GM23338 (cell line): ENCODE data around the gene TRPM2. TPM values are rescaled to one million over a fixed set of nuclear protein-coding genes. Genes with fewer than 3 reads are reported as not detected.

ENCODE experiments used
- ATAC-seq: fragments of 200-7000 bp; cut with Tn5 transposase; 3 replicates; pipeline ENCODE4 v1.9.1; 2020
- DNase-seq: peaks from one replicate; pipeline ENCODE4 v3.0.0-alpha.2; 2015; ENCODE audit warnings: low spot score
- H2AFZ ChIP-seq: fragments of 200-600 bp; sonication (generic); 2 replicates; pipeline ENCODE4 v1.8.0; 2016; ENCODE audit warnings: antibody characterized with exemption, mild to moderate bottlenecking, moderate library complexity
- H3F3A ChIP-seq: fragments of 200-600 bp; sonication (generic); replicated peaks from 2 replicates; pipeline ENCODE4 v1.8.0; 2017; ENCODE audit warnings: antibody characterized with exemption, mixed run types, low read depth
- H3K27ac ChIP-seq: fragments of 200-600 bp; sonication (generic); 2 replicates; pipeline ENCODE4 v1.6.1; 2016; ENCODE audit warnings: low read depth
- H3K27me3 ChIP-seq: fragments of 200-600 bp; sonication (generic); 2 replicates; pipeline ENCODE4 v1.8.0; 2016; ENCODE audit warnings: mild to moderate bottlenecking, mixed run types, moderate library complexity; ENCODE audit not compliant: insufficient read depth
- H3K36me3 ChIP-seq: fragments of 200-600 bp; sonication (generic); 2 replicates; pipeline ENCODE4 v1.8.0; 2016; ENCODE audit warnings: mild to moderate bottlenecking; ENCODE audit not compliant: insufficient read depth
- H3K4me1 ChIP-seq: fragments of 200-600 bp; sonication (generic); 2 replicates; pipeline ENCODE4 v1.8.0; 2016; ENCODE audit warnings: mild to moderate bottlenecking, moderate library complexity; ENCODE audit not compliant: insufficient read depth
- H3K4me2 ChIP-seq: fragments of 200-600 bp; sonication (generic); 2 replicates; pipeline ENCODE4 v1.7.1; 2017; ENCODE audit warnings: mixed run types
- H3K4me3 ChIP-seq: fragments of 200-600 bp; sonication (generic); 2 replicates; pipeline ENCODE4 v1.6.1; 2016; ENCODE audit warnings: mixed run types
- H3K79me2 ChIP-seq: fragments of 200-600 bp; sonication (generic); replicated peaks from 2 replicates; pipeline ENCODE4 v1.8.0; 2017; ENCODE audit warnings: mild to moderate bottlenecking; ENCODE audit not compliant: insufficient read depth
- H3K9me2 ChIP-seq: fragments of 200-600 bp; sonication (generic); 2 replicates; pipeline ENCODE4 v1.8.0; 2017; ENCODE audit not compliant: insufficient read depth
- H4K20me1 ChIP-seq: fragments of 200-600 bp; sonication (generic); replicated peaks from 2 replicates; pipeline ENCODE4 v1.8.0; 2017; ENCODE audit warnings: mild to moderate bottlenecking; ENCODE audit not compliant: insufficient read depth
- H3K27ac Mint-ChIP-seq: 2 replicates; pipeline ENCODE4 v1.8.0; 2020; ENCODE audit warnings: inconsistent platforms, mild to moderate bottlenecking, moderate library complexity, mixed read lengths
- H3K27me3 Mint-ChIP-seq: 3 replicates; pipeline ENCODE4 v1.8.0; 2022; ENCODE audit warnings: low read depth, mild to moderate bottlenecking, moderate library complexity, mixed read lengths, inconsistent platforms; ENCODE audit not compliant: insufficient read depth, poor library complexity
- H3K36me3 Mint-ChIP-seq: 3 replicates; pipeline ENCODE4 v1.8.0; 2021; ENCODE audit warnings: low read depth, mild to moderate bottlenecking, inconsistent platforms, moderate library complexity, mixed read lengths
- H3K4me1 Mint-ChIP-seq: 3 replicates; pipeline ENCODE4 v1.8.0; 2020; ENCODE audit warnings: mild to moderate bottlenecking, inconsistent platforms, mixed read lengths
- H3K4me3 Mint-ChIP-seq: 3 replicates; pipeline ENCODE4 v1.8.0; 2021; ENCODE audit warnings: moderate library complexity, mild to moderate bottlenecking, inconsistent platforms, mixed read lengths
- H3K9me3 Mint-ChIP-seq: 3 replicates; pipeline ENCODE4 v1.8.0; 2020; ENCODE audit warnings: moderate library complexity, mild to moderate bottlenecking, inconsistent platforms, mixed read lengths
- CREB1 ChIP-seq: fragments of 250-450 bp; sonication (Bioruptor Pico); IDR thresholded peaks from 2 replicates; pipeline ENCODE4 v1.5.0; 2020; ENCODE audit warnings: low read depth, mild to moderate bottlenecking, moderate library complexity
- EZH2 ChIP-seq: fragments of 200-600 bp; sonication (generic); IDR thresholded peaks from one replicate; pipeline ENCODE4 v1.8.0; 2017; ENCODE audit warnings: antibody characterized with exemption, mild to moderate bottlenecking, low read depth; ENCODE audit not compliant: unreplicated experiment
- EZH2phosphoT487 ChIP-seq: fragments of 200-600 bp; sonication (generic); IDR thresholded peaks from one replicate; pipeline ENCODE4 v1.8.1; 2018; ENCODE audit warnings: antibody characterized with exemption; ENCODE audit not compliant: unreplicated experiment
- JUNB ChIP-seq: IDR thresholded peaks from one replicate; pipeline ENCODE4 v1.6.1; 2016; ENCODE audit warnings: antibody characterized with exemption; ENCODE audit not compliant: unreplicated experiment
- NANOG ChIP-seq: IDR thresholded peaks from 2 replicates; pipeline ENCODE4 v1.6.1; 2016; ENCODE audit warnings: antibody characterized with exemption, borderline replicate concordance
- POLR2AphosphoS5 ChIP-seq: IDR thresholded peaks from 2 replicates; pipeline ENCODE4 v1.6.1; 2016; ENCODE audit warnings: antibody characterized with exemption, low read depth
- STAT1 ChIP-seq: IDR thresholded peaks from one replicate; pipeline ENCODE4 v1.6.1; 2016; ENCODE audit warnings: antibody characterized with exemption; ENCODE audit not compliant: unreplicated experiment
- ZNF114 ChIP-seq: fragments of 250-450 bp; sonication (Bioruptor Pico); IDR thresholded peaks from 2 replicates; pipeline ENCODE4 v1.5.0; 2020; ENCODE audit warnings: mild to moderate bottlenecking, moderate library complexity
- ZNF331 ChIP-seq: fragments of 250-450 bp; sonication (Bioruptor Pico); IDR thresholded peaks from 2 replicates; pipeline ENCODE4 v1.5.0; 2020; ENCODE audit warnings: low read depth, mild to moderate bottlenecking, moderate library complexity
- polyA plus RNA-seq: library from polyadenylated mRNA; unstranded; fragments of >200 nt; fragmentation: Nextera tagmentation; extraction: Ambion mirVana; gene quantifications from 2 replicates; pipeline ENCODE4 v1.2.1, GENCODE V29; 2016
- total RNA-seq: library from RNA; depleted of rRNA; stranded (reverse); fragments of >200 nt; shearing (Covaris generic); gene quantifications from 2 replicates; pipeline ENCODE4 v1.2.3, GENCODE V29; 2014
- TF ChIP-seq, protein P1 (sequence below): IDR thresholded peaks from 2 replicates; pipeline ENCODE4 v1.6.1; 2016; ENCODE audit warnings: antibody characterized with exemption
- TF ChIP-seq, protein P2 (sequence below): fragments of 250-450 bp; sonication (Bioruptor Pico); IDR thresholded peaks from 2 replicates; pipeline ENCODE4 v1.5.0; 2020; ENCODE audit warnings: mild to moderate bottlenecking, moderate library complexity
- TF ChIP-seq, protein P3 (sequence below): IDR thresholded peaks from one replicate; pipeline ENCODE4 v1.6.1; 2018; ENCODE audit warnings: antibody characterized with exemption; ENCODE audit not compliant: unreplicated experiment

TRPM2 gene
- total and polyA plus RNA-seq, 2 experiments from 2014 or later, result 0.53 to 0.83 TPM

DNA sequence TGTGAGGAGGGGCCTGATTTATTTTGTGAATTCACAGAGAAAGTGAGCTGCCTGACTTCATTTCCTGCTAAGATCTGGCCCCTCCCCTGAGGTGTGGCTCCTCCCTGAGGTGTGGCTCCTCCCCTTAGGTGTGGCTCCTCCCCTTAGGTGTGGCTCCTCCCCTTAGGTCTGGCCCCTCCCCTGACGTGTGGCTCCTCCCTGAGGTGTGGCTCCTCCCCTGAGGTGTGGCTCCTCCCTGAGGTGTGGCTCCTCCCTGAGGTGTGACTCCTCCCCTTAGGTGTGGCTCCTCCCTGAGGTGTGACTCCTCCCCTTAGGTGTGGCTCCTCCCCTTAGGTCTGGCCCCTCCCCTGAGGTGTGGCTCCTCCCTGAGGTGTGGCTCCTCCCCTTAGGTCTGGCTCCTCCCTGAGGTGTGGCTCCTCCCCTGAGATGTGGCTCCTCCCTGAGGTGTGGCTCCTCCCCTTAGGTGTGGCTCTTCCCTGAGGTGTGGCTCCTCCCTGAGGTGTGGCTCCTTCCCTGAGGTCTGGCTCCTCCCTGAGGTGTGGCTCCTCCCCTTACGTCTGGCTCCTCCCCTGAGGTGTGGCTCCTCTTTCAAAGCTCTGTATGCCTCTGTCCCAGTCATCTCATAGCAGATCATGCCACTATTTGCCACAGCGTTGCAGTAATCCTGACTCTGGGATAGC is 75.0 kb downstream of the TRPM2 start (continued):
- TF ChIP-seq, protein P1, sequence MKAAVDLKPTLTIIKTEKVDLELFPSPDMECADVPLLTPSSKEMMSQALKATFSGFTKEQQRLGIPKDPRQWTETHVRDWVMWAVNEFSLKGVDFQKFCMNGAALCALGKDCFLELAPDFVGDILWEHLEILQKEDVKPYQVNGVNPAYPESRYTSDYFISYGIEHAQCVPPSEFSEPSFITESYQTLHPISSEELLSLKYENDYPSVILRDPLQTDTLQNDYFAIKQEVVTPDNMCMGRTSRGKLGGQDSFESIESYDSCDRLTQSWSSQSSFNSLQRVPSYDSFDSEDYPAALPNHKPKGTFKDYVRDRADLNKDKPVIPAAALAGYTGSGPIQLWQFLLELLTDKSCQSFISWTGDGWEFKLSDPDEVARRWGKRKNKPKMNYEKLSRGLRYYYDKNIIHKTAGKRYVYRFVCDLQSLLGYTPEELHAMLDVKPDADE, result no peak
- TF ChIP-seq ZNF114 (CRISPR knock-in tag), result no peak
- TF ChIP-seq EZH2phosphoT487, result no peak
- no peak for TF ChIP-seq NANOG
- TF ChIP-seq, protein P2, sequence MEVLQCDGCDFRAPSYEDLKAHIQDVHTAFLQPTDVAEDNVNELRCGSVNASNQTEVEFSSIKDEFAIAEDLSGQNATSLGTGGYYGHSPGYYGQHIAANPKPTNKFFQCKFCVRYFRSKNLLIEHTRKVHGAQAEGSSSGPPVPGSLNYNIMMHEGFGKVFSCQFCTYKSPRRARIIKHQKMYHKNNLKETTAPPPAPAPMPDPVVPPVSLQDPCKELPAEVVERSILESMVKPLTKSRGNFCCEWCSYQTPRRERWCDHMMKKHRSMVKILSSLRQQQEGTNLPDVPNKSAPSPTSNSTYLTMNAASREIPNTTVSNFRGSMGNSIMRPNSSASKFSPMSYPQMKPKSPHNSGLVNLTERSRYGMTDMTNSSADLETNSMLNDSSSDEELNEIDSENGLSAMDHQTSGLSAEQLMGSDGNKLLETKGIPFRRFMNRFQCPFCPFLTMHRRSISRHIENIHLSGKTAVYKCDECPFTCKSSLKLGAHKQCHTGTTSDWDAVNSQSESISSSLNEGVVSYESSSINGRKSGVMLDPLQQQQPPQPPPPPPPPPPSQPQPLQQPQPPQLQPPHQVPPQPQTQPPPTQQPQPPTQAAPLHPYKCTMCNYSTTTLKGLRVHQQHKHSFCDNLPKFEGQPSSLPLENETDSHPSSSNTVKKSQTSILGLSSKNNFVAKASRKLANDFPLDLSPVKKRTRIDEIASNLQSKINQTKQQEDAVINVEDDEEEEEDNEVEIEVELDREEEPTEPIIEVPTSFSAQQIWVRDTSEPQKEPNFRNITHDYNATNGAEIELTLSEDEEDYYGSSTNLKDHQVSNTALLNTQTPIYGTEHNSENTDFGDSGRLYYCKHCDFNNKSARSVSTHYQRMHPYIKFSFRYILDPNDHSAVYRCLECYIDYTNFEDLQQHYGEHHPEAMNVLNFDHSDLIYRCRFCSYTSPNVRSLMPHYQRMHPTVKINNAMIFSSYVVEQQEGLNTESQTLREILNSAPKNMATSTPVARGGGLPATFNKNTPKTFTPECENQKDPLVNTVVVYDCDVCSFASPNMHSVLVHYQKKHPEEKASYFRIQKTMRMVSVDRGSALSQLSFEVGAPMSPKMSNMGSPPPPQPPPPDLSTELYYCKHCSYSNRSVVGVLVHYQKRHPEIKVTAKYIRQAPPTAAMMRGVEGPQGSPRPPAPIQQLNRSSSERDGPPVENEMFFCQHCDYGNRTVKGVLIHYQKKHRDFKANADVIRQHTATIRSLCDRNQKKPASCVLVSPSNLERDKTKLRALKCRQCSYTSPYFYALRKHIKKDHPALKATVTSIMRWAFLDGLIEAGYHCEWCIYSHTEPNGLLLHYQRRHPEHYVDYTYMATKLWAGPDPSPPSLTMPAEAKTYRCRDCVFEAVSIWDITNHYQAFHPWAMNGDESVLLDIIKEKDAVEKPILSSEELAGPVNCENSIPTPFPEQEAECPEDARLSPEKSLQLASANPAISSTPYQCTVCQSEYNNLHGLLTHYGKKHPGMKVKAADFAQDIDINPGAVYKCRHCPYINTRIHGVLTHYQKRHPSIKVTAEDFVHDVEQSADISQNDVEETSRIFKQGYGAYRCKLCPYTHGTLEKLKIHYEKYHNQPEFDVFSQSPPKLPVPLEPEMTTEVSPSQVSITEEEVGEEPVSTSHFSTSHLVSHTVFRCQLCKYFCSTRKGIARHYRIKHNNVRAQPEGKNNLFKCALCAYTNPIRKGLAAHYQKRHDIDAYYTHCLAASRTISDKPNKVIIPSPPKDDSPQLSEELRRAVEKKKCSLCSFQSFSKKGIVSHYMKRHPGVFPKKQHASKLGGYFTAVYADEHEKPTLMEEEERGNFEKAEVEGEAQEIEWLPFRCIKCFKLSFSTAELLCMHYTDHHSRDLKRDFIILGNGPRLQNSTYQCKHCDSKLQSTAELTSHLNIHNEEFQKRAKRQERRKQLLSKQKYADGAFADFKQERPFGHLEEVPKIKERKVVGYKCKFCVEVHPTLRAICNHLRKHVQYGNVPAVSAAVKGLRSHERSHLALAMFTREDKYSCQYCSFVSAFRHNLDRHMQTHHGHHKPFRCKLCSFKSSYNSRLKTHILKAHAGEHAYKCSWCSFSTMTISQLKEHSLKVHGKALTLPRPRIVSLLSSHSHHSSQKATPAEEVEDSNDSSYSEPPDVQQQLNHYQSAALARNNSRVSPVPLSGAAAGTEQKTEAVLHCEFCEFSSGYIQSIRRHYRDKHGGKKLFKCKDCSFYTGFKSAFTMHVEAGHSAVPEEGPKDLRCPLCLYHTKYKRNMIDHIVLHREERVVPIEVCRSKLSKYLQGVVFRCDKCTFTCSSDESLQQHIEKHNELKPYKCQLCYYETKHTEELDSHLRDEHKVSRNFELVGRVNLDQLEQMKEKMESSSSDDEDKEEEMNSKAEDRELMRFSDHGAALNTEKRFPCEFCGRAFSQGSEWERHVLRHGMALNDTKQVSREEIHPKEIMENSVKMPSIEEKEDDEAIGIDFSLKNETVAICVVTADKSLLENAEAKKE (CRISPR knock-in tag), result no peak

DNA sequence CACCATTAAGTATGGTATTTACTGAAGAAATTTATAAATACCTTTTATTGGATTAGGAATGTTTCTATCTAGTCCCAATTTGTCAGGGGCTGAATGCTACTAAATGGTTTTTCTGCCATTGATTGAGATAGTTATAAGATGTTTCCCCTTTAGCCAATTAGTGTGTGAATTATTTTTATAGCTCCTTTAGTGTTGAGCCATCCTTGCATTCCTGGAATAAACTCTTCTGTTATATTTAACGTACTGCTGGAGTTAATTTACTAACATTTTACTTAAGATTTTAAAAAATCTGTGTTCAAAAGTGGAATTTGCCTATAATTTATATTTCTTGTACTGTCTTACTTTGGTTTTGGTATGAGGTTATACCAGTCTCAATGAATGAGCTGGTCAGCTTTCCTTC is 76.5 kb downstream of the TRPM2 start:
- Histone ChIP-seq H2AFZ (no peak overlapping the region), H3K27ac (no peak overlapping the region), H3K4me1 (no peaks in the 10 kb centered on the region), H3K9me2 (no peaks in the 10 kb centered on the region), H3K27me3 (no peaks in the 10 kb centered on the region), H3F3A (no peaks in the 10 kb centered on the region), H3K36me3 (no peaks in the 10 kb centered on the region), H3K4me3 (no peak overlapping the region), H3K79me2 (no peaks in the 10 kb centered on the region), H3K4me2 (no peak overlapping the region), H4K20me1 (no peaks in the 10 kb centered on the region)
- Mint-ChIP-seq H3K27me3 (peaks cover 5% of the 10 kb centered on the region), H3K9me3 (peaks cover 17% of the 10 kb centered on the region; the same call in 2 of the 3 replicates), H3K36me3 (peaks cover 4% of the 10 kb centered on the region; the same call in 1 of the 3 replicates), H3K4me1 (no peaks in the 10 kb centered on the region), H3K27ac (no peak overlapping the region), H3K4me3 (no peak overlapping the region)
- ATAC-seq, result no peak
- no peak for DNase-seq
- TF ChIP-seq ZNF331 (CRISPR knock-in tag) (no peak), CREB1 (no peak), JUNB (no peak), EZH2 (no peak), POLR2AphosphoS5 (no peak), STAT1 (no peak)
- TF ChIP-seq, protein P1, result no peak
- TF ChIP-seq, protein P3, sequence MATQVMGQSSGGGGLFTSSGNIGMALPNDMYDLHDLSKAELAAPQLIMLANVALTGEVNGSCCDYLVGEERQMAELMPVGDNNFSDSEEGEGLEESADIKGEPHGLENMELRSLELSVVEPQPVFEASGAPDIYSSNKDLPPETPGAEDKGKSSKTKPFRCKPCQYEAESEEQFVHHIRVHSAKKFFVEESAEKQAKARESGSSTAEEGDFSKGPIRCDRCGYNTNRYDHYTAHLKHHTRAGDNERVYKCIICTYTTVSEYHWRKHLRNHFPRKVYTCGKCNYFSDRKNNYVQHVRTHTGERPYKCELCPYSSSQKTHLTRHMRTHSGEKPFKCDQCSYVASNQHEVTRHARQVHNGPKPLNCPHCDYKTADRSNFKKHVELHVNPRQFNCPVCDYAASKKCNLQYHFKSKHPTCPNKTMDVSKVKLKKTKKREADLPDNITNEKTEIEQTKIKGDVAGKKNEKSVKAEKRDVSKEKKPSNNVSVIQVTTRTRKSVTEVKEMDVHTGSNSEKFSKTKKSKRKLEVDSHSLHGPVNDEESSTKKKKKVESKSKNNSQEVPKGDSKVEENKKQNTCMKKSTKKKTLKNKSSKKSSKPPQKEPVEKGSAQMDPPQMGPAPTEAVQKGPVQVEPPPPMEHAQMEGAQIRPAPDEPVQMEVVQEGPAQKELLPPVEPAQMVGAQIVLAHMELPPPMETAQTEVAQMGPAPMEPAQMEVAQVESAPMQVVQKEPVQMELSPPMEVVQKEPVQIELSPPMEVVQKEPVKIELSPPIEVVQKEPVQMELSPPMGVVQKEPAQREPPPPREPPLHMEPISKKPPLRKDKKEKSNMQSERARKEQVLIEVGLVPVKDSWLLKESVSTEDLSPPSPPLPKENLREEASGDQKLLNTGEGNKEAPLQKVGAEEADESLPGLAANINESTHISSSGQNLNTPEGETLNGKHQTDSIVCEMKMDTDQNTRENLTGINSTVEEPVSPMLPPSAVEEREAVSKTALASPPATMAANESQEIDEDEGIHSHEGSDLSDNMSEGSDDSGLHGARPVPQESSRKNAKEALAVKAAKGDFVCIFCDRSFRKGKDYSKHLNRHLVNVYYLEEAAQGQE, result no peak
